Gastroesophageal sphincter (tissue), 4 donors: ENCODE measurements around the gene CIITA. TPM values are rescaled to one million over a fixed set of nuclear protein-coding genes. Genes with fewer than 3 reads are reported as not detected.

Source experiments
- ATAC-seq: fragments of 150-250 bp; one replicate; pipeline ENCODE4 v1.9.1; 2016; ENCODE audit warnings: mild to moderate bottlenecking, moderate library complexity
- H3K27ac ChIP-seq, 4 donors: fragments of 200-600 bp; sonication (generic) in 3 of 4; 1 replicate in 3 of 4; 2 replicates in 1 of 4; pipeline ENCODE4 v1.5.1; 2016 to 2019
- H3K27me3 ChIP-seq: fragments of 200-600 bp; sonication (generic); one replicate; pipeline ENCODE4 v1.5.1; 2019
- H3K36me3 ChIP-seq, 2 donors: fragments of 200-600 bp; sonication (generic); one replicate each; pipeline ENCODE4 v1.5.1; 2019; ENCODE audit warnings: control low read depth in 1 of 2
- H3K4me1 ChIP-seq, 3 donors: fragments of 200-600 bp; sonication (generic); 1 replicate in 2 of 3; 2 replicates in 1 of 3; pipeline ENCODE4 v1.5.1; 2016 to 2019; ENCODE audit warnings: control low read depth in 2 of 3
- H3K4me3 ChIP-seq, 2 donors: fragments of 200-600 bp; sonication (generic); one replicate each; pipeline ENCODE4 v1.5.1; 2019; ENCODE audit warnings: mild to moderate bottlenecking in 1 of 2, moderate library complexity in 1 of 2
- H3K9me3 ChIP-seq, 3 donors: fragments of 200-600 bp; sonication (generic); one replicate each; pipeline ENCODE4 v1.5.1; 2017 to 2019; ENCODE audit warnings: control low read depth in 2 of 3
- CTCF ChIP-seq, 4 experiments: fragments of 200-600 bp in 2 of 4; fragments of 450-650 bp in 2 of 4; sonication (generic) in 1 of 4; IDR thresholded peaks; one replicate each; pipeline ENCODE4 v1.5.1; 2017 to 2019; ENCODE audit warnings: antibody characterized with exemption in 4 of 4, mild to moderate bottlenecking in 2 of 4, moderate library complexity in 2 of 4
- EP300 ChIP-seq: sonication (generic); formaldehyde crosslinking; IDR thresholded peaks from one replicate; pipeline ENCODE4 v1.6.1; 2017; ENCODE audit warnings: antibody characterized with exemption, mild to moderate bottlenecking
- POLR2A ChIP-seq, 2 donors: fragments of 450-650 bp; IDR thresholded peaks; one replicate each; pipeline ENCODE4 v1.6.1; 2017; ENCODE audit warnings: antibody characterized with exemption in 2 of 2, mild to moderate bottlenecking in 2 of 2, moderate library complexity in 1 of 2
- POLR2AphosphoS5 ChIP-seq: sonication (generic); formaldehyde crosslinking; IDR thresholded peaks from one replicate; pipeline ENCODE4 v1.6.1; 2017; ENCODE audit warnings: antibody characterized with exemption
- WGBS, 2 donors: methylation state at CpG; one replicate each; pipeline ENCODE4 v1.1.5; 2018; ENCODE audit warnings: low coverage in 1 of 2; 5-methylcytosine and 5-hydroxymethylcytosine counted together
- total RNA-seq, 4 donors: library from RNA; depleted of rRNA; stranded (reverse); fragments of >200 nt; gene quantifications; one replicate each; pipeline ENCODE4 v1.1.0, GENCODE V29; 2016

CIITA gene
- total RNA-seq, 4 donors from 2014 or later: 4.3 to 26.5 (median 7.4) TPM

GRCh38 chr16:10906482-10906881 is 29.5 kb downstream of the CIITA start:
- no peak for ATAC-seq
- H3K4me3 ChIP-seq: no peak overlapping the region
- H3K9me3 ChIP-seq: peaks cover 0 to 14% (median 0%) of the 10 kb centered on the region in 3 donors
- TF ChIP-seq POLR2A (IDR thresholded peaks at IDR 0.05) (no peak), CTCF (IDR thresholded peaks at IDR 0.05) (no peak), EP300 (no peak), POLR2AphosphoS5 (no peak)
- peaks cover 0 to 65% of the 10 kb centered on the region in 2 donors for H3K36me3 ChIP-seq
- no peak overlapping the region for H3K27ac ChIP-seq
- H3K27me3 ChIP-seq: peaks cover 8% of the 10 kb centered on the region
- WGBS, 2 donors: 72% methylated on average over 4 of the region's 19 CpGs; no CpG with 5 or more reads in 1 of the 2 donors
- no peaks in the 10 kb centered on the region for H3K4me1 ChIP-seq

- Histone ChIP-seq H3K4me3 (no peak overlapping the region), H3K27me3 (peaks cover 2% of the 10 kb centered on the region), H3K27ac (no peak overlapping the region), H3K9me3 (peaks cover 0 to 13% (median 0%) of the 10 kb centered on the region in 3 donors), H3K36me3 (peaks cover 0 to 58% of the 10 kb centered on the region in 2 donors), H3K4me1 (no peaks in the 10 kb centered on the region)
- TF ChIP-seq POLR2AphosphoS5: no peak
- no peak for TF ChIP-seq CTCF (IDR thresholded peaks at IDR 0.05)
- no peak for TF ChIP-seq POLR2A (IDR thresholded peaks at IDR 0.05)
- TF ChIP-seq EP300: no peak
- ATAC-seq: no peak
- WGBS, 2 donors: no CpG with 5 or more reads among the region's 46 CpGs
Observed at GRCh38 chr16:10906914-10907756, 30.1 kb downstream of the CIITA start.

GRCh38 chr16:10907757-10908045 is 30.7 kb downstream of the CIITA start:
- H3K9me3 ChIP-seq: peaks cover 0 to 7% (median 0%) of the 10 kb centered on the region in 3 donors
- no CpG with 5 or more reads among the region's 21 CpGs for WGBS, 2 donors
- no peaks in the 10 kb centered on the region for H3K27me3 ChIP-seq
- no peaks in the 10 kb centered on the region for H3K4me1 ChIP-seq
- TF ChIP-seq CTCF (IDR thresholded peaks at IDR 0.05) (no peak), POLR2AphosphoS5 (no peak), POLR2A (IDR thresholded peaks at IDR 0.05) (no peak), EP300 (no peak)
- peaks cover 0 to 52% of the 10 kb centered on the region in 2 donors for H3K36me3 ChIP-seq
- no peak overlapping the region for H3K27ac ChIP-seq
- H3K4me3 ChIP-seq: no peak overlapping the region
- ATAC-seq: no peak

GRCh38 chr16:10911267-10911666 is 34.3 kb downstream of the CIITA start:
- peaks cover 0 to 46% of the 10 kb centered on the region in 2 donors for H3K36me3 ChIP-seq
- no peaks in the 10 kb centered on the region for H3K9me3 ChIP-seq
- H3K27ac ChIP-seq: no peak overlapping the region
- no peaks in the 10 kb centered on the region for H3K4me1 ChIP-seq
- no peak for TF ChIP-seq CTCF (IDR thresholded peaks at IDR 0.05)
- no peak for TF ChIP-seq EP300
- TF ChIP-seq POLR2AphosphoS5: no peak
- no peak for TF ChIP-seq POLR2A (IDR thresholded peaks at IDR 0.05)
- ATAC-seq: no peak
- H3K4me3 ChIP-seq: no peak overlapping the region
- no peaks in the 10 kb centered on the region for H3K27me3 ChIP-seq

- no peak for ATAC-seq
- Histone ChIP-seq H3K4me1 (peaks cover 0 to 38% (median 10%) of the 10 kb centered on the region in 3 donors), H3K9me3 (no peaks in the 10 kb centered on the region), H3K27me3 (no peaks in the 10 kb centered on the region), H3K36me3 (peaks cover 0 to 10% of the 10 kb centered on the region in 2 donors), H3K27ac (no peak overlapping the region), H3K4me3 (no peak overlapping the region)
- TF ChIP-seq CTCF (IDR thresholded peaks at IDR 0.05) (no peak), POLR2A (IDR thresholded peaks at IDR 0.05) (no peak), POLR2AphosphoS5 (no peak), EP300 (no peak)
- 67% methylated on average over 3 of the region's 3 CpGs for WGBS, 2 donors
Observed at GRCh38 chr16:10916534-10916933, 39.5 kb downstream of the CIITA start.
